ENCODE data around the gene PCDHGA3.
"Not testable (repeated sequence)": the region's sequence is repeated elsewhere in the genome, so short reads cannot be mapped to it uniquely, and the experiment has no call there.

Gene PCDHGA3

GRCh38 chr5:141382469-141383294, 39.1 kb downstream of the PCDHGA3 start, which contains the start of gene PCDHGA7:
Gene PCDHGA7, plus strand, starts transcription at chr5:141382742. Its CDS starts 158 bp downstream, at chr5:141382900.
- no peak for DNase-seq (ENCODE audit: low read depth in 2 of 2)

GRCh38 chr5:141383345-141383744, 39.7 kb downstream of the PCDHGA3 start:
- no peak for DNase-seq (ENCODE audit: low read depth in 2 of 2)

GRCh38 chr5:141384471-141385267, 41.0 kb downstream of the PCDHGA3 start:
- DNase-seq (ENCODE audit: low read depth in 2 of 2), result no peak

GRCh38 chr5:141387557-141388311, 44.1 kb downstream of the PCDHGA3 start, which contains the start of gene PCDHGB4:
Gene PCDHGB4, plus strand, starts transcription at chr5:141387698. Its CDS starts 187 bp downstream, at chr5:141387885.
- DNase-seq (ENCODE audit: low read depth in 2 of 2), result not testable (repeated sequence)

GRCh38 chr5:141388661-141389060, 45.0 kb downstream of the PCDHGA3 start:
- DNase-seq (ENCODE audit: low read depth in 2 of 2), result no peak

- no peak for DNase-seq (ENCODE audit: low read depth in 2 of 2)
These were observed 45.8 kb downstream of the PCDHGA3 start for GRCh38 chr5:141389153-141390042.

GRCh38 chr5:141392429-141393198, 49.0 kb downstream of the PCDHGA3 start, which contains the start of gene PCDHGA8:
Gene PCDHGA8, plus strand, starts transcription at chr5:141392633. Its CDS starts 181 bp downstream, at chr5:141392814.
- no peak for DNase-seq (ENCODE audit: low read depth in 2 of 2)

- no peak for DNase-seq (ENCODE audit: low read depth in 2 of 2)
These were observed 49.6 kb downstream of the PCDHGA3 start for GRCh38 chr5:141393267-141393666.

GRCh38 chr5:141394401-141395187, 51.0 kb downstream of the PCDHGA3 start:
- not testable (repeated sequence) for DNase-seq (ENCODE audit: low read depth in 2 of 2)

All from activated CD4-positive, alpha-beta T cell treated with anti-CD3 and anti-CD28 coated beads for 24 hours (primary cell).